ENCODE results near the gene RASL12. TPM values are rescaled to one million over a fixed set of nuclear protein-coding genes. Genes with fewer than 3 reads are reported as not detected.

The RASL12 gene
- total RNA-seq, 1 donor from 2014 or later, result 5.8 TPM

GRCh38 chr15:65062061-65062460, 5.7 kb downstream of the RASL12 start:
- no peak overlapping the region for H3K27ac ChIP-seq
- no peak overlapping the region for H3K9ac ChIP-seq
- Mint-ChIP-seq H3K4me3 (no peak overlapping the region), H3K9me3 (peaks cover 4% of the 10 kb centered on the region), H3K36me3 (no peaks in the 10 kb centered on the region), H3K27me3 (ENCODE audit: insufficient read depth, low read depth) (peaks cover 12% of the 10 kb centered on the region), H3K27ac (no peak overlapping the region), H3K4me1 (peaks cover 18% of the 10 kb centered on the region)
- peaks cover 20% of the 10 kb centered on the region for H3K4me1 ChIP-seq
- H3K4me3 ChIP-seq, result no peak overlapping the region
- peaks cover 4% of the 10 kb centered on the region for H3K27me3 ChIP-seq
- H3F3A ChIP-seq (ENCODE audit: low read depth), result peaks cover 19% of the 10 kb centered on the region
- no peaks in the 10 kb centered on the region for H3K36me3 ChIP-seq
- H3K79me2 ChIP-seq (ENCODE audit: low read depth), result no peaks in the 10 kb centered on the region
- DNase-seq (ENCODE audit: low spot score), result no peak
- TF ChIP-seq CTCF (IDR thresholded peaks at IDR 0.05) (no peak), EZH2phosphoT487 (IDR thresholded peaks at IDR 0.05) (no peak), EZH2 (IDR thresholded peaks at IDR 0.05) (no peak)
- H3K4me2 ChIP-seq, result no peak overlapping the region
- H2AFZ ChIP-seq (replicated peaks), result no peak overlapping the region
- H4K20me1 ChIP-seq (ENCODE audit: low read depth), result no peaks in the 10 kb centered on the region
- H3K9me3 ChIP-seq (ENCODE audit: low read depth), result no peaks in the 10 kb centered on the region

- Histone ChIP-seq H3K36me3 (no peaks in the 10 kb centered on the region), H3K9me3 (ENCODE audit: low read depth) (no peaks in the 10 kb centered on the region), H3K4me2 (no peak overlapping the region), H3F3A (ENCODE audit: low read depth) (peaks cover 8% of the 10 kb centered on the region), H4K20me1 (ENCODE audit: low read depth) (no peaks in the 10 kb centered on the region), H3K9ac (no peak overlapping the region), H3K79me2 (ENCODE audit: low read depth) (no peaks in the 10 kb centered on the region), H2AFZ (replicated peaks) (no peak overlapping the region), H3K4me1 (peaks cover 8% of the 10 kb centered on the region), H3K27ac (no peak overlapping the region), H3K27me3 (no peaks in the 10 kb centered on the region), H3K4me3 (no peak overlapping the region)
- DNase-seq (ENCODE audit: low spot score), result no peak
- TF ChIP-seq EZH2phosphoT487 (IDR thresholded peaks at IDR 0.05) (no peak), CTCF (IDR thresholded peaks at IDR 0.05) (no peak), EZH2 (IDR thresholded peaks at IDR 0.05) (no peak)
- Mint-ChIP-seq H3K9me3 (peaks cover 4% of the 10 kb centered on the region), H3K27ac (no peak overlapping the region), H3K4me3 (no peak overlapping the region), H3K36me3 (no peaks in the 10 kb centered on the region), H3K27me3 (ENCODE audit: insufficient read depth, low read depth) (peaks cover 8% of the 10 kb centered on the region), H3K4me1 (peaks cover 17% of the 10 kb centered on the region)
These were observed 7.0 kb downstream of the RASL12 start for GRCh38 chr15:65060641-65061397.

DNA sequence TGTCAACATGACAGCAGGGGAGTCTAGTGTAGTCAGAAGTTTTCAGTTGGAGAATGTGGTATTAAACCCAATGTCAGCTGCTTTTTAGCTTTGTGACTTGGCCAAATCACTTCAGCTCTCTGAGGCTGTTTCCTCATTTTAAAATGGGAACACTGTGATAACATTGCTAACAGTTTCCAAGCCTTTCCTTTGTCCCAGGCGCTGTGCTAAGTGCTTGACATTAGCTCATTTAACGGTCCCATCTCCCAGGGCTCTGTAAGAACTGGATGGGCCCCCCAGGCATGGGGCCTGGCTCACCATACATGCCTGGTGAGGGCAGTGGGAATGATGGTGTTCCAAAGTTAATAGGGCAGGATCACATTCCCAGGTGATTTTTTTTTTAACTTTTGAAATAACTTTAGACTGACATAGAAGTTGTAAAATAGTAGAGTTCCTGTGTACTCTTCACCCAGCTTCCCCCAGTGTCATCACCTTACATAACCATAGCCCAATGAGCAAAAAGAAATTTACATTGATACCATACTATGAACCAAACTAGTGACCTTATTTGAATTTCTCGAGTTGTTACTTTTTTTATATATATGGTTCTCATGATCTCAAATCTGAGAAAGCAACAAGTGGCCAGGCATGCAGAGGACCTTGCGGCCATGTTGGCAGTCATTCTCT, 7.7 kb downstream of the RASL12 start:
- Histone ChIP-seq H4K20me1 (ENCODE audit: low read depth) (peaks cover 1% of the 10 kb centered on the region), H3K79me2 (ENCODE audit: low read depth) (no peaks in the 10 kb centered on the region), H3K9me3 (ENCODE audit: low read depth) (no peaks in the 10 kb centered on the region), H3K4me2 (no peak overlapping the region), H2AFZ (replicated peaks) (no peak overlapping the region), H3F3A (ENCODE audit: low read depth) (peaks cover 2% of the 10 kb centered on the region), H3K36me3 (no peaks in the 10 kb centered on the region), H3K4me1 (peaks cover under 1% of the 10 kb centered on the region), H3K27ac (no peak overlapping the region), H3K4me3 (no peak overlapping the region), H3K27me3 (no peaks in the 10 kb centered on the region), H3K9ac (no peak overlapping the region)
- TF ChIP-seq EZH2 (IDR thresholded peaks at IDR 0.05) (no peak), EZH2phosphoT487 (IDR thresholded peaks at IDR 0.05) (no peak), CTCF (IDR thresholded peaks at IDR 0.05) (no peak)
- no peak overlapping the region for H3K4me3 Mint-ChIP-seq
- no peak for DNase-seq (ENCODE audit: low spot score)
- peaks cover 4% of the 10 kb centered on the region for H3K9me3 Mint-ChIP-seq
- H3K27me3 Mint-ChIP-seq (ENCODE audit: insufficient read depth, low read depth), result peaks cover 4% of the 10 kb centered on the region
- H3K4me1 Mint-ChIP-seq, result peaks cover 17% of the 10 kb centered on the region
- H3K36me3 Mint-ChIP-seq, result no peaks in the 10 kb centered on the region
- no peak overlapping the region for H3K27ac Mint-ChIP-seq
